Measurements from ENCODE around the gene CHAT. TPM values are rescaled to one million over a fixed set of nuclear protein-coding genes. Genes with fewer than 3 reads are reported as not detected.

Gene CHAT
- total RNA-seq, 1 donor, result not detected

- DNase-seq (ENCODE audit: low read depth in 2 of 3, low spot score in 2 of 3), result no peak
Observed at GRCh38 chr10:49627038-49627437, 13.2 kb downstream of the CHAT start.

- no peak for DNase-seq (ENCODE audit: low read depth in 2 of 3, low spot score in 2 of 3)
Observed at GRCh38 chr10:49627644-49628247, 13.9 kb downstream of the CHAT start.

- DNase-seq (ENCODE audit: low read depth in 2 of 3, low spot score in 2 of 3), result no peak
Observed at GRCh38 chr10:49628599-49628998, 14.8 kb downstream of the CHAT start.

GRCh38 chr10:49629431-49629881 lies 15.6 kb downstream of the CHAT start:
- no peak for DNase-seq (ENCODE audit: low read depth in 2 of 3, low spot score in 2 of 3)

DNA sequence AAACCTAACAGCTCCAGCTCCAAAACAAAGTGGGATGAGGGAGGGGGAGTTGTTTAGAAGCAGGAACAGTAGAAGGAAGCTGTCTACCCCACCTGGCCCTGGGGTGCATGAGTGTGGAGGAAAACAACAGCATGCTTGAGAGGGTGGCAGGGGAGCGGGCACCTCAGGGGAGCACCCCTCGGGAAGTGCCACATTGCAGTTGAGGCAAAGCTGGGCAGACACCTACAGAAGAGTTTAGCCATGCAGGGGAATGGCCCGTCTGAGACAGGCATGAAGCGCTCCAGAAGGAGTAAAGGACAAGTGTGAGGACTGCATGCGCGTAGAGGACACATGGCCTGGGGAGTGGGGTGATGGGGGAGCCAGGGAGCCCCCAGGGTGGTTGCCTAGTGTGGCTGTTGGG lies 18.1 kb downstream of the CHAT start:
- no peak for DNase-seq (ENCODE audit: low read depth in 2 of 3, low spot score in 2 of 3)

DNA sequence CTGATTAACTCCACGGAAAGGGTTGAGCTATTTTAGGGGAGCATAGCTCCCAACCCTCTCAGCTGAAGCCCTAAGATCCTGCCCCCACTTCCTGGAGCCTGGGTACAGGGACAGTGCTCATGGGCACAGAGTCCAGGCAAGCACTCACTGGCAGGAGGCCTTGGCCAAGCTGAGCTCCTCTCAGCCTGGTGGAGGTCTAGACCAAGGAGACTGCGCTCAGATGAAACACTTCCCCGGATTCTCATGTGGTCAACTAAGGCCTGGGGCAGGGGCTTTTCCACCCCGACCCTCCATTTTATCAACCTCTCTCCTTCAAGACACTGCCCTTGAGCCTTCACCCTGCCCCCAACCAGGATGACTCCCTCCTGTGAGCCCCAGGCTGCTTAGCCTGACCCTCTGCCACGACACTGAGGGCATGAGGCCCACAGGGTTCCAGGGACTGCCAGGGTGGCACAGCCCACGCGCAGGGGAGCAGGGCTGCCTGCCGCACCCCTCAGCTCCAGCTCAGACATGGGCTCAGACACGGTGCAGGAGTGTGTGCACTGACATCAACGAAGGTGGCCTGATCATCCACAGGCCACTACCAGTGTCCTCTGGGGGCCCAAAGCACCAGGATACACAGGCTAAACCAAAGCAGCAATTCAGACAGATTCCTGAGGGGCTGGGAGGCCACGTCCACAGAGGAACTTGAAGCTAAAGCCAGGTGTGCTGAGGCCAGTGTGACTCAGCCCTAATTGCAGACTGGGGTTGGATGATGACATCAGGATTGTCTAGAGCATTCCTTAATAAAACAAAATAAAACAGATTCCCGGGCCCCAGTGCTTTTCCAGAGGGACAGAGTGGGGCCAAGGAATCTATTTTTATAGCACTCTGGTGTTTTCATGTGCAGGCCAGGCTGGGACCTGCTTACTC lies 18.8 kb downstream of the CHAT start:
- DNase-seq (ENCODE audit: low read depth in 2 of 3, low spot score in 2 of 3), result no peak

GRCh38 chr10:49633327-49634068 lies 19.7 kb downstream of the CHAT start:
- no peak for DNase-seq (ENCODE audit: low read depth in 2 of 3, low spot score in 2 of 3)

DNA sequence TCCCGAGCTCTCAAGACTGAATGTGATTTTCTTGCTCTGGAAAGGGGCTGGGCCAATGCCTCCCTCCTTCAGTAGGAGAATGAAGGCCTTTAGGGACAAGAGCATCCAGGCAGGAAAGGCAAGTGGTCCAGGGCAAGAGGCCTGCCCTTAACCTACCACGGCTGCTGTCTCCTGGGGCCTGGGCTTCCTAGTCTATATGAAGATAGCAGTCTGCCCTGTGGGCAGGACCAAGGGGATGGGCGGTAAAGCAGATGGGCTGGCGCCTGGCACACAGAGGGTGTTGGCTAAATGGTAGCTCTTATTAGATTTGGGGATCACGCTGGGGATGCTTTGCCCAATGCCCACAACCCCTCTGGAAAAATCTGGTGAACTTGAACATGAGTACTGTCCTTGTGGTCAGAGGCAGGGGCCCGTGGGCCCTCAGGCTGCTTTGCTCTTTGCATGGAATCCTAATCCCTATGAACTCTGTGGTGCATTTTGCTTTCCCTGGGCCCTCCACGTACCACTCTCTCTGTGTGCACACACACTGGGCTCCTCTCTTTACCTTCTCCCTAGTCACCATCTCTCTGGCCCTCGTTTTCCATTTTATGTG lies 20.3 kb downstream of the CHAT start:
- DNase-seq (ENCODE audit: low read depth in 2 of 3, low spot score in 2 of 3), result no peak

- no peak for DNase-seq (ENCODE audit: low read depth in 2 of 3, low spot score in 2 of 3)
Observed at GRCh38 chr10:49642311-49642710, 28.5 kb downstream of the CHAT start.

GRCh38 chr10:49643241-49644034 lies 29.6 kb downstream of the CHAT start:
- no peak for DNase-seq (ENCODE audit: low read depth in 2 of 3, low spot score in 2 of 3)

- no peak for DNase-seq (ENCODE audit: low read depth in 2 of 3, low spot score in 2 of 3)
Observed at GRCh38 chr10:49644035-49644646, 30.3 kb downstream of the CHAT start.

DNA sequence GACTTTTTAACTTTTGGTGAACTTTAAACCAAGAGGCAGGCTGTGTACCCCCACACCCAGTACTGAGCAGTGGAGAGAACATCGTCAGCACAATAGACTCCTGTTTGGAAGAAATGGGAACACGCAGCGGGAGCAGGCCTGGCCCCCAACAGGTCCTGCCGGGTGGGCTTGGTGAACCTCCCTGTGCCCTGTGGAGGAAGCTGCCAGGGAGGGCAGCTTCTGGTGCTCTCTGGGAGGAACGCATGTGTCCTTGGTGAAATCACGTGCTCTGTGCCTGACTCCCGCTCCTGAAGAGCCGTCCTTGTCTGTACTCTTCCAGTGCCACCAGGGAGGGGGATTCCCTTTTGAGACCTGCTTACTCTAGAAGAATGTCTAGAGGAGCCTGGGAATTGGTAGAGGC lies 31.6 kb downstream of the CHAT start:
- no peak for DNase-seq (ENCODE audit: low read depth in 2 of 3, low spot score in 2 of 3)

DNA sequence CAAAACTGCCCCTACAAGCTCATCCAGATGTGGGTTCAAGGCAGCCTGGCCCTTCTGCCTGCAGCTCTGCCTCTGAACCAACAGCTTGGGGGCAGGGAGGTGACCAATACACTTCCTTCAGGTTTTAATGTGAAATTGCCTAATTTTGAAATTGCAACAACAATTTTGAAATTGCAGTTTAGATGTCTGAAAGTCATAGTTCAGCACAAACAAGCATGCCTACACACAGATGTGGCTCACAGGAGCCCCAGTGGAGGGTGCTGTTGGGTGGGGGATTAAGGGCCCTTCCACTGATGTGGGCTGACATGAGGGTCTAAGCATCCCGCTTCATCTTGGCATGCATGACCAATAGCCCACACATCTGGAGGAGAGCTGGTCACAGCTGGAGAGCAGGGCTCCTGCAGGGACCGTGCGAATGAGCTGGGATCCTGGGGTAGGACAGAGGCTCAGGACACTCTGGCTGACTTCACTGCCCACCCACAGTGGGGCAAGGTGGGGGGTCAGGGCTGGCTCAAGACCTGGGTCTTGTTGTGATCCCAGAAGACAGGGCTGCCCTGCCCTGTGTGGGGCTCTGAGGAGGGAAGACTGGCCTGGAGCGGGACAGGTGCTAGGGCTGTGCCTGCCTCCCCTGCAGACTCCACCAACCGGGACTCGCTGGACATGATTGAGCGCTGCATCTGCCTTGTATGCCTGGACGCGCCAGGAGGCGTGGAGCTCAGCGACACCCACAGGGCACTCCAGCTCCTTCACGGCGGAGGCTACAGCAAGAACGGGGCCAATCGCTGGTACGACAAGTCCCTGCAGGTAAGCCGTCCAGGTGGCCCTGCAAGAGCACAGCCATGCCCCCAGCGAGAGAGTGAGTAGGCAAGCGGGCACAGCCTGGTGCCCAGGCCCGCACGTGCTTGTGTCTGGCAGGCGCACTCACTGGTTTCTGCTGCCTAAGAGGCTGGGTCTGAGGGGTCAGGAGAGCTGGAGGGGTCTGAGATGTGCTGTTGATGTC lies 32.3 kb downstream of the CHAT start:
- DNase-seq (ENCODE audit: low read depth in 2 of 3, low spot score in 2 of 3), result no peak

- DNase-seq (ENCODE audit: low read depth in 2 of 3, low spot score in 2 of 3), result no peak
Observed at GRCh38 chr10:49647554-49647953, 33.7 kb downstream of the CHAT start.

DNA sequence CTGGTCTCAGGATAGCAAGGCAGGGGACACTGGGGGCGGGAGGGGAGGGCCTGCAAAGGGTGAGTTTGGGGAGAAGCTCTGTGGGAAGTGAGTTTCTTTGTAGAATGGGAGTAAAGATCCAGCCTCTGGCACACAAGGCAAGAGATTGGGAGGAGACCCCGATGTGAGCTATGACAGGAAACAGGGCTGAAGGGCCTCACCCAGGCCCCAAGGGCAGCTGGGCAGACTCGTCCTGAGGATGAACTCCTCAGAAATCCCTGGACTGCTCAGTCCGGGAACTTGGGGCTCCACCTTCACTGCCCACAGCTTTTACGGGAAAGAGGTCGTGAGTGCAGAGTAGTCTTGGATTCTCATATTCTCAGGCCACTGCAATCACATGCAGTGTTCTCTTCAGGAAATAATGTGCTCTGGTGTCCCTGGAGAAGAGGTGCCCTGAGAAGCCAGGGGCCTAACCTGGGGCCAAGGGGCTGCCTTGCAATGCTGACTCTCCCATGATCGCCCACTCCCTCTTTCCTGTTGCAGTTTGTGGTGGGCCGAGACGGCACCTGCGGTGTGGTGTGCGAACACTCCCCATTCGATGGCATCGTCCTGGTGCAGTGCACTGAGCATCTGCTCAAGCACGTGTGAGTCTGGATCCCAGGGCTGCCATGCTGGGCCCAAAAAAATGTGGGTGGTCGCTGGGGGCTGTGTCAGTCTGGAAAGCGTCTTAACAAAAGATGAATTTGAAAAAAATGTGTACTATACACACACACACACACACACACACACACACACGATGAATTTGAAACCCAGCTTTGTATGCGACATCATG lies 34.4 kb downstream of the CHAT start:
- no peak for DNase-seq (ENCODE audit: low read depth in 2 of 3, low spot score in 2 of 3)

DNA sequence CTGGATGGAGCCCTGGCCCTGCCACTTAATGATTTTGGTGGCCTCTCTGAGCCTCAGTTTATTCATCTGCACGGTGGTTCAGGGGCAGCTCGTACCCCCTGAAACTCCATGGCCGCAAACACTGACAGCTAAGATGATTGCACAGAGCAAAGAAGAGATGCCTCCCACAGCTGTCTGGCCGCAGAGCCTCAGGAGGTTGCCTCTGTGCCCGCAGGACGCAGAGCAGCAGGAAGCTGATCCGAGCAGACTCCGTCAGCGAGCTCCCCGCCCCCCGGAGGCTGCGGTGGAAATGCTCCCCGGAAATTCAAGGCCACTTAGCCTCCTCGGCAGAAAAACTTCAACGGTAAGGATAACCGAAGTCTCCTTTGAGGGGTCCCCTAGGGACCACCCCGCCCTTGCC lies 35.5 kb downstream of the CHAT start:
- no peak for DNase-seq (ENCODE audit: low read depth in 2 of 3, low spot score in 2 of 3)

GRCh38 chr10:49649936-49650723 lies 36.3 kb downstream of the CHAT start:
- no peak for DNase-seq (ENCODE audit: low read depth in 2 of 3, low spot score in 2 of 3)
